Sciatic nerve (tissue), 1 donor: ENCODE results near the gene MPI. TPM values are rescaled to one million over a fixed set of nuclear protein-coding genes. Genes with fewer than 3 reads are reported as not detected.

Experiments
- microRNA-seq: library from miRNA; unstranded; fragments of <30 nt; microRNA quantifications from one replicate; pipeline ENCODE4 v1.2.0, GENCODE V29; 2020
- total RNA-seq: library from RNA; stranded (reverse); fragmentation: NEBNext Ultra II Directional; extraction: Animal tissue kit (Norgen Biotek cat#: 25700); gene quantifications from one replicate; pipeline ENCODE4 v1.2.1, GENCODE V29; 2021
- donor health status: DM: no; HTN: no; CAD: no.

Gene MPI
- total RNA-seq, 1 donor from 2014 or later = 38.2 TPM

Small RNA genes within 50 kb of the gene (microRNA-seq; reads per million reads assigned to microRNA genes)
- 1.1 reads per million for gene MIR6882

Other genes starting within 250 kb of the MPI start
- 32.5 TPM for gene EDC3, start 194.0 kb upstream of the MPI start, total RNA-seq
- gene CYP1A1, start 164.5 kb upstream of the MPI start, total RNA-seq = 0.18 TPM
- not detected for gene CYP1A2, start 141.2 kb upstream of the MPI start, total RNA-seq
- 43.7 TPM for gene CSK, start 108.0 kb upstream of the MPI start, total RNA-seq
- gene LMAN1L, start 77.2 kb upstream of the MPI start, total RNA-seq = not detected
- gene CPLX3, start 63.4 kb upstream of the MPI start, total RNA-seq = not detected
- 26.5 TPM for gene ULK3, start 46.9 kb upstream of the MPI start, total RNA-seq
- 68.2 TPM for gene SCAMP2, start 16.7 kb upstream of the MPI start, total RNA-seq
- gene FAM219B, start 16.8 kb downstream of the MPI start, total RNA-seq = 72.9 TPM
- 66.3 TPM for gene COX5A, start 48.0 kb downstream of the MPI start, total RNA-seq
- gene RPP25, start 66.7 kb downstream of the MPI start, total RNA-seq = 6.0 TPM
- 7.6 TPM for gene SCAMP5, start 105.5 kb downstream of the MPI start, total RNA-seq
- gene PPCDC, start 133.5 kb downstream of the MPI start, total RNA-seq = 20.4 TPM